GM19372 (cell line): Measurements from ENCODE around the gene BCR.

Source experiments
- ATAC-seq: cut with Tn5 transposase; IDR thresholded peaks from one replicate; pipeline ENCODE4 v1.9.1; 2021; ENCODE audit warnings: mild to moderate bottlenecking, low read depth, moderate library complexity; ENCODE audit not compliant: unreplicated experiment

Gene BCR

DNA sequence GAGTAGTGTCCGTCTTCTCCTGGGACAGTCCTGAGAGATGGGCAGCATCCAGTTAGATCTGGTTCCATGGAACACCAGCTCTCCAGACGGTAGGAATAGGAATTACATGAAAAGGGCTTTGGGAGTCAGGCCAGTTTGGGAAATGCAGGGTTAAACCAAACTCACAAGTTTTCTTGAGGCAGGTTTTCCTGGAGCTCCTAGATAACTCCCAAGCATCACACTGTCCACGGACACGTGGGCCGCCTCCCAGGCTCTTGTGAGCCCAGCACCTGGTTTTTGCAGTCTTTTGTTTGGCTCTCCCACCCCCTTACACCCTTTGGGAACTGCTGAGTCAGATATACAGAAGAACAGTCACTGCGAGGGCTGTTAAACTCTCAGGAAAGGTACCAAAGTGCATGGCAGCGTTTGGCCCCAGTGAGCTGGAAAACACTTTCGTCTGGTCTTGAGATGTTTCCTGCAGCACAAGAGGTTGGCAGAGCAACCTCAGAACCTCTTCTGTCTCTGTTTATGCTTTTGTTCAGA is 90.0 kb downstream of the BCR start:
- ATAC-seq = no peak

DNA sequence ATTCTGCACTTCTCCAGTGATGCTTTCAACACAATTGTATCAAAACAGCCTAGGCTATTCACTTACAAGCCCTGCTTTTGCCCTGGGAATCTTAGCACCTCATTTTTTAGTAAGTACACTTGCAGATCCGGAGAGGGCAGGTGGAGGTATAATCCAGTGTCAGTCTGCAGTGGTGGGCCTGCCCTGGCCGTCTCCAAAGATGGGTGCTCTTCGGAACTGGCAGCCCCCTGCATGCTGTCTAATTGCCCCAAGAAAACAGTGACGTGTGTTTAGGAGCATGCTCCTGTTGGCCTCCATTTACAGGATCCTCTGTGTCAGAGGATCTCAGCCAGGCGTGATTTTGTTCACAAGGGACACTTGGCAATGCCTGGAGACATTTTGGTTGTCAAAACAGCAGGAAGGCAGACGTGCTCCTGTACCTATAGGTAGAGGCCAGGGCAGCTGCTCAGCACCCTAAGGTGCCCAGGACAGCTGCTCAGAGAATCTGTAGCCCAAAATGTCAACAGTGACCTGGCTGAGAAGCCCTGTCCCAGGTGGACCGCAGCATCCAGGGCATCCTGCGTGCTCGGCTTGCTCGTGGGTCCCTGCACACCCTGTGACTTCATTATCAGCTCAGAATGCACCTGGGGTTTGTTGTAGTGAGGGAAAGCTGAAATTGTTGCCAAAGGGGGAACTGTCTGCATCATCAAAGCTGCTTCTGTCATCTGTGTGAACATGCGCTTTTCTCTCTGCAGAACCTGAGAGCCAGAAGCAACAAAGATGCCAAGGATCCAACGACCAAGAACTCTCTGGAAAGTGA is 90.7 kb downstream of the BCR start:
- ATAC-seq = no peak

DNA sequence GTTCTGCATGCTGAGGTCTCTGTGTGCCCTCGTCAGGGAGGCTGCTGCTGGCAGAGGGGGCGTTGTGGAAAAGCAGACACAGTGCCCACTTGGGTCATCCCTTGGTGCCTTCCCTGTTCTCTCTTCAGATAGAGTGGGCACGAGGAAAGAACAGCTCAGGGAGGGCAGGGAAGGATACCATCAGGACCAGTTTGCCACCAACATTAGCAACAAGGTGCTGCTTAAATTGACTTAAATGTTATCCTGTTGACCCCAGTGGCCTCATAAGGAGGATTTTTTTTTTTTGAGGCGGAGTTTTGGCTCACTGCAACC is 91.2 kb downstream of the BCR start:
- ATAC-seq = no peak

DNA sequence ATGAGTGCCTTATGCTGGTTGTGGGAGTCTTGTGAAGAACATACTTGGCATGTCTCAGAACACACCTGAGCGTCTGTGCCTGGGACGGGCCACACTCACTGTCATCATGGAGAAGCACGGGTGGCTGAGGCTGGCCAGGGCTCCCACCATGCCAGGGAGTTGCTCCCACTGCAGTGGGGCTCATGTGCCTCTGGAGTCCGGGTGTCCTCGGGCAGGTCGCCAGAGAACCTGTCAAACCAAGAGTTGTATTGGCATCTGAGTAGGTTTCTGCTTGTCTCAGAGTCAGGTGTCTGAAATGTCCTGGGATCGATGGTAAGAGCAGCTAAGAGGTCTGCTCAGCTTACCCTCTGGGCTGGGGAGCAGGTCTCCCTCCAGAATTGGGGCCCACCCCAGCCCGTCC is 92.1 kb downstream of the BCR start:
- no peak for ATAC-seq

DNA sequence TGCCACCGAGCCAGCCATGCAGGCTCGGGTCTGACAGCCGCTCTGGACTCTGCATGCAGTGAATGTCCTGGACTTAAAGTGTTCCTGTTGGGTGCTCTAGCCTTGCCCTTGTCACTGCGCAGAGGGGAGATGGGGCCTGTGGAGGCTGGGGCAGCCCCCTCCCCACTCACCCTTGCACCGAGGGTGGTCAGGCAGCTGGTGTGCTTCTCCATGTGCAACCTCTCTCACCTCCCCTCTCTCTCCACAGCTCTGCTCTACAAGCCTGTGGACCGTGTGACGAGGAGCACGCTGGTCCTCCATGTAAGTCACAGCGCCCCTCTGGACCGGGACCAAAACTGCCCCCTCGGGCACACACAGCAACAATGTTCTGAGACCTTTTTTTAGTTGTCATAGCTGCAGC is 92.5 kb downstream of the BCR start:
- no peak for ATAC-seq

DNA sequence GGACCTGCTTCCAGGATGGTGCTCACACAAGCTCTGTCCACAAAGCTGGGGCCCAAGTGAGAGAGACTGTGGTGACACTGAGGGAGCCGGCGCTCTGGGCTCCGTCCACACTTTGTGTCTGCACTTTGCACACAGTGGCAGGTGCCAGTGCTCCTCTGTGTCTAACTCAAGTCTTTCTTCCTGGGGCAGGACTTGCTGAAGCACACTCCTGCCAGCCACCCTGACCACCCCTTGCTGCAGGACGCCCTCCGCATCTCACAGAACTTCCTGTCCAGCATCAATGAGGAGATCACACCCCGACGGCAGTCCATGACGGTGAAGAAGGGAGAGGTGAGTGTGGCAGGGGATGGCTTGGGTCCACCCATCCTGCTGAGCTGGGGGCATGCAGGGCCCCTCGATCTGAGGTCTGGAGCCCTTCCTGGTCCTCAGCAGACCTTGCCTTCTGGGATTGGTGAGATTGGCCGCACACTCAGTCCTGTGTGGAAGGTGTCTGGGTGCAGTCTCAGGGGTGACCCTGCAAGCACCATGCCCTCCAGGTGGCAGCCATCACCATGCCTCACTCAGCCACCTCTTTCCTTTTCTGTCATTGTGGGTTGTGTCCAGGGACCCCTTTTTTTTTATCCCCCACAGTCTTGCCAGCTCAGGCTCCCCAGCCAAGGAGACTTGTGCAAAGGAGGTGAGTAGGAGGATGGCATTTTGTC is 93.3 kb downstream of the BCR start:
- no peak for ATAC-seq

DNA sequence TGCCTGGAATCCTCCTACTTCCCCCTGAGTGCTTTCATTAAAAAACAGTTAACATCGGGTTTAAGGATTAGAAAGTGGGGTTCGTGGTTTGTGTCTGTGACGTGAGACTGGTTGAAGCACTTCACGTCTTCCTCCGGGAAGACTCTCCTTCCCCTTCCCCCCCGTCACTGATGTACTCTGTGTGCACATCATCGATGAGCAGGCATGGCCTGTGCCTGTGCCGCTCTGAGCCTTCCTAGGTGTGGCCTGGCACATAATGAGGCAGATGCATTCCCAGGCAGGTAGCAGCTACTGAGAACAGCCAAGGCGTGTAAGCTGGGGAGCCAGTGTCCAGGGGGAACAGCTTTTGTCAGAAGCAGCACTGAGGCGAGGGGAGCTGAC is 93.8 kb downstream of the BCR start:
- no peak for ATAC-seq

DNA sequence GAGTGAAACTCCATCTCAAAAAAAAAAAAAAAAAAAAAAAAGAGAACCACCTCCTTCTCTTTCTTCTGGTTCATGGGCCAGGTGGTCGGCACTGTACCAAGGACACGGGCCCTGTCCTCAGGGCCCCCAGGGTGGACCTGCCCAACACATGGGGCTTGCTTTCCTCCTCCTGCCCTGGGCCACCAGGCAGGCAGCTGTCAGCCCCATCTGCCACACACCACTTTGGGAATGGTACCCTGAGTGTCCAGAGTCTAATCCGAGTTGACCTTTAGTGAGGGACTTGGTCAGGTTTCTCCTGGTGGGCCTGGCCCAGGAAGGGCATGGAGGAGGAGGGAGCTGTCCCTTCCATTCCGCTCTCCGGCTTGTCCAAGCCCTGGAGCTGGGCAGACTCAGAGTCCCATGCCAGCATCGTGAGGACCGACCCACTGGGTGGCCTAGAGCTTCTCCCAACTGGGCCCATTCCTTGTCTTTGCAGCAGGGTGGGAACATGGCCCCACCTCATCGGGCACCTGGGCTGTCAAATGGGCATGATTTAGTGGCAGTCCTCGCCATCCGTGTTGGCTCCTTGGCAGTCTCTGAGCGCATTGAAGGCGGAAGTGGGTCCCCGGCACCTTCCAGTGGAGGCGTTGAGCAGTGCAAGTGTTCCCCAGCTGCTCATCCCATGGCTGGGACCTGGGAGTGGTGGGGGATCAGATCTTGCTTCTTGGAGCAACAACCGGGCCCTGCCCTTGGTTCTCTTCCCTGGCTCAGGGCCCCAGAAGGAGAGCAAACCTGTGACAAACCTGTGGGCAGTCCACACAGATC is 94.8 kb downstream of the BCR start:
- ATAC-seq = no peak

DNA sequence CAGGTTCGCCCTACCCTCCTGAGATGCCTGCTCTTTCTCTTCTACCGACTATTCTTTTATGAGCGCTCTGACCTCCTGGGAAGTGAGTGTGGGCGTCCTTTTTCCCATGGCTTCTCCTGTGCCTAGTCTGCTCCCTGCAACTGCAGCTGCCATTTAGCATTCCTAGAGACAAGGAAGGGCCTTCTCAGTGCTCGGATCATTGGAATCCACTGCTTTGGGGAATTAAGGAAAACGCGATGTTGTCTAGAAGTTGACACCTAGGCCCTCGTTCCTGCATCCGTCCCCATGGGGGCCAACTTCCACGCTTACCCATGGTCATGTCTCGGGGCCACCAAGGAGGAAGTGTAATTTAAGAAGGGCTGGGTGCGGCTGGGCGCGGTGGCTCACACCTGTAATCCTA is 95.4 kb downstream of the BCR start:
- no peak for ATAC-seq

DNA sequence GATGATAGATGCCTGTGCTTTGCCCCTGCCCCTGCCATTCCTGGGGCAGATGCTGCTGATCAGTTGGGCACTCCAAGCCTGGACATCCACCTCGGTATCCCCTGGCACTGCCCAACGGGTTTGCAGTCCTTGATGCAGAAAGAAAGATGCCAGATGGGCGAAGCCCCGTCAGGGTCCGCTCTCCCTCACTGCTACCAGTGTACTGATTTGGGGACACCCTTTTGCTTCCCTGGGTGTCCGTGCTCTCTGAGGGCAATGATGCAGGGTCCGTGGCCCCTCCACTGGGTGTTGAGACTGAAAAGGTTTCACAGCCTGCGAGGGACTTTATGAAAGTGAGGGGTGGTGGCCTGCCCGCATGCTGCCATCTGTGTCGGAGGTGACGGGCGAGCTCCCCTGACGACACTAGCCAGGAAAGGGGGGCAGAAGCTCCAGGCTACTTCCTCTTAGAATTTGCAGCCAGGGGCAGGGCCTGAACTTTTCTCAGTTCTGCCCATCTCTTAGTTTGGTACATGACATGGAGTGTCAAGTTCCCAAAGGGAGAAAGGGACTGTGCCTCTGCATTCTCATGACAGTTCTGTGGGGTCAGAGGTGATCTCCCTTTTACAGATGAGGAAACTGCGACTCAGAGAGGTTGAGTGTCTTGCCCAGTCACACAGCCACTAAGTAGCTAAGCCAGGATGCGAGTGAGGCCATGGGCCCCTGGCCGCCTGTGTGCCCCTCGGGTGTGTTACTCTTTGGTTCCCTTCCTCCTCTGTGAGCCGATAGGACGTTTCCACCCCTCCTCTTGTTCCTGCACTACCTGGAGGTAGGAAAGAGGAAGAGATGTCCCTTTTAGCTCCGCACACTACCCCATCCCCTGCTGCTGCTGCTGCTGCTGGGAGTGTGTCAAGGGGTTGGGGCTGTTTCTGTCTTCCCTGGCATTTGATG is 96.6 kb downstream of the BCR start:
- no peak for ATAC-seq

DNA sequence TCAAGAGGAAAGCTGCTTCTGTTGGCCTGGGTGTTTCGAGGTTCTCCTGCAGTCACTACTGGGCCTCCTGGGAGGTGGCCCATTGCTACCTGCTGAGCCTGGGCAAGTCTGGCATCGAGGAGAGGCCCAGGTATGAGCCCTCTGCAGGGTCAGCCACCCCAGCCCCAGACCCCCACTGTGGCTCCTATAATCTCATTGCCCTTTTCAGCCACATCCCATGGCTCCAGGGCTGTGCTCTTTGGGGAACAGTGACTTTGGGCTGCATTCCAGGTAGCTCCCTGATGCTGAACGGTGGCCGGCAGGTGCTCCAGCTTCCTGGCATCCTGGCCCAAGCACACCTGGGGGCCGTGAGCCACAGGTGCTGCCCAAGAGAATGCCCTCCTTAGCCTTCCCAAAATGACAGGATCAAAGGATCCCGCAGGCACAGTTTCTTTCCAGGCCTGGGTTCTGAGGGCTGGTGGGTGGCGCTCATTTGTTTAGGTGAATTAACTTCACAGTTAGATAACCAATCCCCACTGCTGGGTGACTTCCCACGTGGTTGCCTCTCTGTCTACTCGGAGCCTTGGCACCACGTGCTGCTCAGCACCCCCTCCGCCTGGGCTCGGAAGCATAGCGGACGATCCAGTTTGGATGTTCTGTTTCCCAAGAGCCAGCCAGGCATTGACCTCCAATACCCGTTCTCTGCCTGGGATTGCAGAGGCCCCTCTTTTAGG is 97.4 kb downstream of the BCR start:
- no peak for ATAC-seq

DNA sequence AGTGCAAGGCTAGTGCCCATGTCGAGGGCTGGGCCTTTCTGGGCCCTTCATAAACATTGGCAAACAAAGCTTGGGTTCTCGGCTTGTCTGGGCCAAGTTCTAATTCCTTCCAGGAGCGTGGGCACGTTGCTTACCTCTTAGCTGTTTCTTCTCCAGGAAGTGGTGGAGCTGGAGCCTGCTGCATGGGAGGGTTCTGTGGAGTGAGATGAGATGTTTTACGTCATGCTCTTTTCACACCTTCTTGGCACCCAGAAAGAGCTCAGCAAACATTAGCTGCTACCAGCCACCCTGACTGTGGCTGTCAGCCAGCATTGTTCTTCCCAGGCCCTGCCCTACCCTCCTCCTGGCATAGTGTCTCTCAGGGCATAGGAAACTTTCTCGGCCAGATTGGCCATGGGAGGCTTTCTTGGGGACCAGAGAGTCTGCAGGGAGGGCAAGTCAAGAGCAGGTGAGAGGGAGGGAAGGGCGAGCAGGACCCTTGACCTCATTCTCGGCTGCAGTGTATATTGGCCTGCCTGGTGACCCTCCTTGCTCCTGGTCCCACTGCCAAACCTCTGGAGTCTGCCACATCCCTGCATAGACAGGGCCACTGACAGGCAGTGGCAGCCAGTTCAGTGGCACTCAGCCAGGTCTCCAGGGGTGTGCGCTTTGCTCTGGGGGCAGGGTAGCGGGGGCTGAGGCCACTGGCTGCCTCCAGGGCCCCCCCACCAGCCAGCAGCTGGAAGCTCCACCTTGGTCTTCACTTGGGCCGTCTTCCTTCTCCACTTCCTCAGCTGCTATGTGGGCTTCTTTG is 98.8 kb downstream of the BCR start:
- no peak for ATAC-seq

DNA sequence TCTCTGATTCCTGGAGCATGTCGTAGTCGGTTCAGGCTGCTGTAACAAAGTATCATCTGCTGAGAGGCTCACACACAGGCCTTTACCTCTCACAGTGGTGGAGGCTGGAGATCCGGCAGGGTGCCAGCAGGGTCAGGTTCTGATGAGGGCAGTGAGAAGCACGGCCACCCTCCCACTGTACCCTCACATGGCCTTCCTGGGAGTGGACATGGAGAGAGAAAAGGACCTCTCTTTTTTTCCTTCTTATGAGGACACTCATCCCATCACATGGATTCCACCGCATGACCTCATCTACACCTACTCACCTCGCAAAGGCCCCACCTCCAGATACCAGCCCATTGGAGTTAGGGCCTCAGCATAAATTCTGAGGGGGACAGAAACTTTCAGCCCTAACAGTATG is 99.5 kb downstream of the BCR start:
- ATAC-seq = no peak

DNA sequence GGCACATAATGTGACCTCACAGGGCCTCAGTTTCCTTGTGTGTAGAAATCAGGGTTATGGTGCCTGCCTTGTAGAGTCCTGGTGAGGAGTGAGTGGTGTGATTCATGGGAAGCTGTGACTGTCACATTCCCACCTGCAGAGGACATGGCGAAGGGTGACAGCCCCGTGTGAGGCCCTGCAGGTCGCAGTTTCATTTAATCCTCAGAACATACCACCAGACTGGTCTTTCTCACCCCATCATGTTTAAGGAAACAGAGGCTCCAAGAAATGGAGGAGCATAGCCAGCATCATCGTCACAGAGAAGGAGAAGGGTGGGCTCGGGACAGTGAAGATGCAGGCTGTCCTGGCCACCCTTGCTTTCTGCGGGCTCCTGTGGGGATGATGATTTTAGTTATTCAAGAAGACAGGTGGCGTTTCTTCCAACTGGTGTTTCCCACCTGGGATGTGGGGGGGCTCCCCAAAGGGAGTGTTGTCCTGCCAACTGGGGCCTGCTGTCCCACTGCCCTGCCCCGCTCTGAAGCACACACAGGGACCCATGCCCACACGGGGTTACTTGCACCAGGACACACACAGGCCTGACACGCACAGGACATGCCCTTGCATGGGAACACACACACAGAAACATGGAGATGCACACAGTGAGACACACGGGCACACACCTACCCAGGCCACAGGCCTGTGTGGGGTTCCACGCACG is 100.2 kb downstream of the BCR start:
- no peak for ATAC-seq

DNA sequence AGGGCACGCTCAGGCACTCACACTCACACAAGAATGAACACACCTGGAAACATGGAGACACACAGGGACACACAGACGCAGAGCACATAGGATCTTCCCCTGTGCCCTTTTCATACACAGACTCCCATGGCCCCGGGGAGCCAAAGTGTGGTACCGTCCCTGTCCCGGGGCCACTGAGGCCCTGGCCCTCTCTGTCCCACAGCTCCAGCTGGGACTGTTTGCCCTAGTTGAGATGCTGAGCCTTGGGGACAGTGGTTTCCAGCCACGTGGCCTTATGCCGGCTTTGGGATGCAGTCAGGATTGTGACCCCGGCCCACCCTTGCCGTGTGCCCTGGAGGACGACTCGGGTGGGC is 100.7 kb downstream of the BCR start:
- no peak for ATAC-seq

DNA sequence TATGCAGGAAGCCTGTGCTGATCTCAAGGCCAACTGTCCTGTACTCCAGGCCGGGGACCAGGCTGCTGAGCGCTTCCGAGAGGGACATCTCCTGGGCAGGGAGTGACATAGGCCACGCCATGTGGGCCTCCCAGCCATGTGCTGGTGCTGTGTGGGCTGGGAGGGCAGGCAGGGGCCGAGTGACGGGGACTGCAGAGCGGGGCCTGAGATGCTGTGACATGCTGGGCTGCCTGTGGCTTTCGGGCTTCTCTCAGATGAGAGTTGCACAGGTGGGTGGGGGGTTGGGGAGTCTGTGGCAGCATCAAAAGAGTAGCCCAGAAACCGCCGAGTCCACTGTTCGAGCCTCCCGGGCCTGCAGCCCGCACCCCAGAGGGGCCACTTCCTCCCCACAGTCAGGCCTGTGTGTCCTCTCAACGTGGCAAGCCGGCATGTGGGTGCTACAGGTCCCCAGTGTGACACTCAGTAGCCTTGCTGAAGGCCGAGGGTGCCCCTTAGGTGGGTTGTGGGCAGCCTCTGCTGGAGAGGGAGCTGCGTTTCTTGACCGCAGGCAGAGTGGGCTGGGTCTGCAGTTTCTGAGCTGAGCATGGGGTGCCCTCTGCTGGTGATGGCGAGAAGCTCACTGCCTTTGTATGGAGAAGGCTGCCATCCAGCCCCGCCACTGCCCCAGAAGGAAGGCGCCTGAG is 101.2 kb downstream of the BCR start:
- no peak for ATAC-seq

DNA sequence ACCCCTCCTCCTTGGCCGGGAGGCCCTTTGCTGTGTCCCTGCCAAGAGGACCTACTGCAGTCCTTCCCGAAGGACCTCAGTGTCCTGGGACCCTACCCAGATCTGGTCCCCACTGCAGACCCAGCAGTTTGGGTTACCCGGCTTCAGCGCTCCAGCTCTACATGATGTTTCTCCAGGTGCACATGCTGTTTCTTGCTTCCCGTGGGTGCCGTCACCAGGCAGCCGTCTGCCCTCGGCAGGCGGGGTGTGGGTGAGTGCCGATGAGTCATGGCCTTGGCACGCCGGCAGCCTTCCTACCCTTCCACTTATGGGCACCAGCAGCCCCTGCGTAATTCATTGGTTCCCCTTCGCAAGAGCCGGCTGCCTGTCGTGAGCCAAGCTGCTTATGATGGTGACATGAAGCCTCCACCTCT is 101.8 kb downstream of the BCR start:
- ATAC-seq = no peak

DNA sequence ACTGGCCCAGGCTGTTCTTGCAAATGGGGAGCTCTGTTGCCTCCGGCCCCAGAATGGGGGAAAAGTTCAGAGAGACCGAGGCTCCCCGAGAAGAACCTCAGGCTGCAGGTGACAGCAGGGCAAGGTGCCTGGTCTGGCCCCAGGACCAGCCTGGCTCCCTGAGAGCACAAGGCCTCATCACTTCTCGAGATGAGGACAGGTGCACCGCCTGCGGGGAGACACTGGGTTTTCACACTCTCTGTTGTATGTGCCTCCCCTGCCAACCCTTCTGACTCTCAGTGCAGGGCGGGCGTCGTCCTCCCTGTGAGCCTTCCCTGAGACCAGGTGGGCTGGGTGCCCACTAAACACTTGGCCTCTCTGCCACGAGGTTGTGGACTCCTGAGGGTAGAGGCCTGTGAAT is 102.2 kb downstream of the BCR start:
- no peak for ATAC-seq
